BJ (cell line): ENCODE data around the gene TEN1. TPM values are rescaled to one million over a fixed set of nuclear protein-coding genes. Genes with fewer than 3 reads are reported as not detected.

Source experiments
- CTCF ChIA-PET: fragments of 350-600 bp; formaldehyde crosslinking; extraction: SDS; loops from one replicate; lab custom pipeline; 2021; ENCODE audit warnings: antibody characterized with exemption, inconsistent platforms; lab: Yijun Ruan, JAX
- POLR2A ChIA-PET: fragments of 300-600 bp; sonication (Branson Sonifier 250); formaldehyde crosslinking; extraction: SDS; loops from one replicate; lab custom pipeline; 2021; ENCODE audit warnings: antibody characterized with exemption; lab: Charles Lee
- DNase-seq: peaks from one replicate; pipeline ENCODE4 v3.0.0-alpha.2; 2011; ENCODE audit warnings: low read depth
- H3K27me3 ChIP-seq: 2 replicates; pipeline ENCODE4 v1.6.0; 2011; ENCODE audit warnings: low read length; ENCODE audit not compliant: control insufficient read depth, insufficient read depth
- H3K36me3 ChIP-seq: 2 replicates; pipeline ENCODE4 v1.5.1; 2011; ENCODE audit warnings: low read length; ENCODE audit not compliant: control insufficient read depth, insufficient read depth
- H3K4me3 ChIP-seq: 2 replicates; pipeline ENCODE4 v1.5.1; 2011; ENCODE audit warnings: low read depth, mild to moderate bottlenecking, control low read depth, low read length
- polyA plus RNA-seq: library from polyadenylated mRNA; depleted of rRNA; stranded (reverse); fragments of >200 nt; gene quantifications from 2 replicates; pipeline ENCODE4 v1.2.3, GENCODE V29; 2011
- TF ChIP-seq, protein P1 (sequence below): IDR thresholded peaks from 2 replicates; pipeline ENCODE4 v1.5.1; 2011; ENCODE audit warnings: low read depth, mild to moderate bottlenecking, control low read depth, inconsistent platforms, low read length, moderate library complexity; ENCODE audit not compliant: insufficient read depth

TEN1 gene
- polyA plus RNA-seq, 1 experiment: 25.6 TPM

DNA sequence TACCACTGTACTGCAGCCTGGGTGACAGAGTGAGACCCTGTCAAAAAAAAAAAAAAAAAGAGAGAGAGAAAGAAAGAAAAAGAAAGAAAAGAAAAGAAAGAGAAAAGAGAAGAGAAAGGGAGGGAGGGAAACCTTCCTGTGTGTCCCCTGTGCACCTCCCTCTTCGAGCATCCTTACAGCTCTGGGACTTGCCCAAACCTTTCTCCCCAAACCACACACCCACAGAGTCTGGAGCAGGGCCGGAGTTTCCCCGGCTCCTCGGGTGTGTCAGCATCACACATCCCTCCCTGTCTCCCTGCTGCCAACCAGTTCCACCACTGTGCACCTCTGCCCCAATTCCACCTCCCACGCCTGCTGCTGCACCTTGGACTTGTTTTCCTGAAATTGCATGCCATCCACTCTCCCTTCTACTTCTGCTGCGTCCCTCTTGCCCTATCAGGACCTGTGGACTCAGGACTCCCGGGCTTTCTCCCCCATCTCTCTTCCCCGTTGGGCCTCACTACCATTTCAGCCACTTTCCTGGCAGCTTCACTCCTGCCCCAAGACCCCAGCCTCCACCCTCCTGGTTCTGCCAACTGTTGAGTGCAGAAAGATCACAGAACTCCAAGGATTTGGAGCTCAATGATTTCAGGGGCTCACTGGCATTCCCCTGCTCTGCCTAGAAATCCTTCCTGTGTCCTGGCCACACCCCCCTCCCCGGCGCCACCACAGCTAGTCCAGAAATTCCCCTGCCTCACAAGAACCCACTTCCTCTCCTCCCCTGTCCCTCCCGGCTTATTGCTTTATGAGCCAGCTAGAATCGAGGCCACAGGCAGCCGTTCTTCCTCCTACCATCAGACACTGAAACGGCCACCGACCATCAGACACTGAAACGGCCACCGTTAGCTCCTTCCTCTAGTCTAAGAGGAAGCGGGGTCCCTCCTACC lies 17.9 kb downstream of the TEN1 start:
- Histone ChIP-seq H3K27me3 (no peaks in the 10 kb centered on the region), H3K36me3 (peaks cover 3% of the 10 kb centered on the region), H3K4me3 (no peak overlapping the region)
- ChIA-PET CTCF (interaction anchor here (1.8 to 19.9 kb wide), 4 partner anchors 9 to 89 kb away, joined by 9 to 264 read pairs (median 22); partner anchors contain the start of gene MRPL38), POLR2A (no interaction called here)
- TF ChIP-seq, protein P1, sequence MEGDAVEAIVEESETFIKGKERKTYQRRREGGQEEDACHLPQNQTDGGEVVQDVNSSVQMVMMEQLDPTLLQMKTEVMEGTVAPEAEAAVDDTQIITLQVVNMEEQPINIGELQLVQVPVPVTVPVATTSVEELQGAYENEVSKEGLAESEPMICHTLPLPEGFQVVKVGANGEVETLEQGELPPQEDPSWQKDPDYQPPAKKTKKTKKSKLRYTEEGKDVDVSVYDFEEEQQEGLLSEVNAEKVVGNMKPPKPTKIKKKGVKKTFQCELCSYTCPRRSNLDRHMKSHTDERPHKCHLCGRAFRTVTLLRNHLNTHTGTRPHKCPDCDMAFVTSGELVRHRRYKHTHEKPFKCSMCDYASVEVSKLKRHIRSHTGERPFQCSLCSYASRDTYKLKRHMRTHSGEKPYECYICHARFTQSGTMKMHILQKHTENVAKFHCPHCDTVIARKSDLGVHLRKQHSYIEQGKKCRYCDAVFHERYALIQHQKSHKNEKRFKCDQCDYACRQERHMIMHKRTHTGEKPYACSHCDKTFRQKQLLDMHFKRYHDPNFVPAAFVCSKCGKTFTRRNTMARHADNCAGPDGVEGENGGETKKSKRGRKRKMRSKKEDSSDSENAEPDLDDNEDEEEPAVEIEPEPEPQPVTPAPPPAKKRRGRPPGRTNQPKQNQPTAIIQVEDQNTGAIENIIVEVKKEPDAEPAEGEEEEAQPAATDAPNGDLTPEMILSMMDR: no peak
- DNase-seq: no peak

DNA sequence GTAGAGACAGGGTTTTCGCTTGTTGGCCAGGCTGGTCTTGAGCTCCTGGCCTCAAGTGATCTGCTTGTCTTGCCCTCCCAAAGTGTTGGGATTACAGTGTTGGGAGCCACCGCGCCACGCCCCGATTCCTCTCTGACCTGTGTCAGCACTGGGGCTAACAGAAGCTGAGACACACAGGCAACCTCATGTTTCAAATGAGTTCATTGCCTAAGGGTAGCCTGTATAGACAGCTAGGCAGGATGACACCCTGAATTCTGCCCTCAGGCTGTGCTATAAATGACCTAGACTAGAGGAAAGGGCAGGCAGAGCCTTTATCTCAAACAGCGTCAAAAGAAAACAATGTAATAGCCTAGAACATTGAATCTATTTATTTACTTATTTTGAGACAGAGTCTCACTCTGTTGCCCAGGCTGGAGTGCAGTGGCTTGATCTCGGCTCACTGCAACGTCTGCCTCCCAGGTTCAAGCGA lies 19.3 kb downstream of the TEN1 start:
- no peak for DNase-seq
- ChIA-PET POLR2A (no interaction called here), CTCF (interaction anchor here (1.0 to 19.9 kb wide), 4 partner anchors 11 to 91 kb away, joined by 5 to 264 read pairs (median 18); partner anchors contain the start of genes ACOX1, MRPL38 and TEN1)
- no peaks in the 10 kb centered on the region for H3K27me3 ChIP-seq
- TF ChIP-seq, protein P1: no peak
- peaks cover 2% of the 10 kb centered on the region for H3K36me3 ChIP-seq
- H3K4me3 ChIP-seq: no peak overlapping the region

DNA sequence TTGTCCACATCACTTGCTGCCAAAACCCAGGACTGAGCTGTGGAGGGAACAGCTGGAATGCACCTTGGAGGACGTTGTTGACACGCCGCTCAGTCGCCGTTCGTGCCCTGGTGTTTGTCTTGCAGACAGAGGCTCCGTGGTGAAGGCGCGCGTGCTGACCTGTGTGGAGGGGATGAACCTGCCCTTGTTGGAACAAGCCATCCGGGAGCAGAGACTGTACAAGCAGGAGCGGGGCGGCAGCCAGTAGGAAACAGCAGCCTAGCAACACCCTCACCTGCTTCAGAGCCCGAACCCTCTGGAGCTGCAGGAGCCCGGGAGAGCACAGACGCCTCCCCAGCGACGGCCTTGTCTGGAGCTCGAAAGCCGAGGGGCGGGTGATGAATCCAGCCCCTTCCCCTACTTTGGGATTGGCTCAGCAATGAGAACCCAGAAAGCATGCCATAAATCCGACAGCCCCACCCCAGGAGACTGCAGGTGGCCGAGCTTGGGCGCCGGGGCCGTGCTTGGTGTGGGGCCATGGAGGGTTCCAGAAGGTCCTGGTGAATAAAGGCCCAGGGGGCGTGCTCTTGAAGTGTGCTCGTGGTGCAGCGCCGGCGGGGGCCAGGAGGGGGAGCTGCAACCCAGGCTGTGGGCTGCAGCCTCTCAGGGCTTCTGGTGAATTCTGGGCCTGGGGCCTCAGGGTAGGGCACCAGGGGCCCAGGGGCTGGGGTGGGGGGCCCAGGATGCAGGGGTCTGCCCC lies 21.1 kb downstream of the TEN1 start:
- Histone ChIP-seq H3K27me3 (no peaks in the 10 kb centered on the region), H3K36me3 (peaks cover 5% of the 10 kb centered on the region), H3K4me3 (no peak overlapping the region)
- TF ChIP-seq, protein P1: peak; percentile 79
- ChIA-PET CTCF (interaction anchor here (1.0 to 19.9 kb wide), 8 partner anchors 9 to 279 kb away, joined by 3 to 264 read pairs (median 9); partner anchors contain the start of gene MRPL38), POLR2A (no interaction called here)
- no peak for DNase-seq

DNA sequence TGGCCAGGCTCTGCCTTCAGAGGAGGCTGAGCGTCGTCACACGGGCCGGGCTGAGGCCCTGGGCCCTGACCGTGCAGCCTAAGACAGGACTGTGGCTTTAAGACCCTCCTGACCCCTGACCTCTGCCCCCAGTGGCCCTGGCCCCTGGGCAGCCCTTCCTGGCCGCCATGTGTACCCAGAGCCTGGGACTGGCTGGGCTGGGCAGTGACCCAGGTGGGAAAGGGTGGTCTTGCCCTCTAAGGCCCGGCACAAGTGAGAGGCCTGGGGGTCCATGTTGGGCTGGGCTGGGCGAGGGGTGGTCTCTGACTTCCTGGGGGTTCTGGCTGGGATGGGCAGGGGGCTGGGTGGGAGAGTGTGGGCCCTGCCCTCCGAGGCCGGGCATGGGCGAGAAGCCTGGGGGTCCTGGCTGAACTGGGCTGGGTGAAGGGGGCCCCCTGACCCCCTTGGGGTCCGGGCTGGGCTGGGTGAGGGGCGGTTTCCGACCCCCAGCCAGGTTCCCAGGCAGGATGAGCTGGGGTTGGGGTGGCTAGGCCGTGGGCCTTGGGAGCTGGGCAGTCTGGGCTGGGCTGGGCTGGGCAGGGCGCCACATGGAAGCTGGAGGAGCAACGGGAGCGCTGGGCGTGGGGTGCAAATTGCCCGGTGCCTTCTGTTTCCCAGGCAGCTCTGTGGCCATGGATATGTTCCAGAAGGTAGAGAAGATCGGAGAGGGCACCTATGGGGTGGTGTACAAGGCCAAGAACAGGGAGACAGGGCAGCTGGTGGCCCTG lies 21.9 kb downstream of the TEN1 start, which contains the start of gene CDK3:
Gene CDK3 (plus strand): TSS at position 101 of the 767 bp plus-strand sequence. CDS start 571 bp downstream, at position 672.
- TF ChIP-seq, protein P1: no peak
- POLR2A ChIA-PET: no interaction called here
- DNase-seq: no peak

More for the DNA sequence above, 21.9 kb downstream of the TEN1 start, which contains the start of gene CDK3:
- CTCF ChIA-PET: interaction anchor here (0.7 to 19.9 kb wide), 9 partner anchors 9 to 278 kb away, joined by 3 to 264 read pairs (median 7); partner anchors contain the start of gene MRPL38
- H3K4me3 ChIP-seq: no peak within 1 kb of the TSS
- peaks cover 5% of the 10 kb centered on the region for H3K36me3 ChIP-seq
- no peaks in the 10 kb centered on the region for H3K27me3 ChIP-seq
